Left hindlimb (tissue), 1 donor: ENCODE data around the gene GAGE10.
"Not testable (repeated sequence)": the region's sequence is repeated elsewhere in the genome, so short reads cannot be mapped to it uniquely, and the experiment has no call there.

Experiments
- DNase-seq: peaks from one replicate; pipeline ENCODE4 v3.0.0-alpha.2; 2018

The GAGE10 gene

GRCh38 chrX:49276671-49277534 is 26.5 kb upstream of the GAGE10 start:
- no peak for DNase-seq

GRCh38 chrX:49277535-49277830 is 26.0 kb upstream of the GAGE10 start:
- DNase-seq: no peak

- no peak for DNase-seq
Observed at GRCh38 chrX:49278081-49278480, 25.4 kb upstream of the GAGE10 start.

GRCh38 chrX:49282647-49283011 is 20.8 kb upstream of the GAGE10 start:
- peak; percentile 36 for DNase-seq

- no peak for DNase-seq
Observed at GRCh38 chrX:49284212-49284611, 19.2 kb upstream of the GAGE10 start.

GRCh38 chrX:49286136-49286535 is 17.3 kb upstream of the GAGE10 start:
- DNase-seq: no peak

GRCh38 chrX:49286581-49286980 is 16.9 kb upstream of the GAGE10 start:
- DNase-seq: no peak

GRCh38 chrX:49287665-49288064 is 15.8 kb upstream of the GAGE10 start:
- no peak for DNase-seq

- no peak for DNase-seq
Observed at GRCh38 chrX:49290215-49290614, 13.2 kb upstream of the GAGE10 start.

- no peak for DNase-seq
Observed at GRCh38 chrX:49291615-49292337, 11.7 kb upstream of the GAGE10 start.

- DNase-seq: no peak
Observed at GRCh38 chrX:49292400-49293362, 10.8 kb upstream of the GAGE10 start.

GRCh38 chrX:49299293-49299692 is 4.2 kb upstream of the GAGE10 start:
- not testable (repeated sequence) for DNase-seq

GRCh38 chrX:49300703-49301102 is 2.7 kb upstream of the GAGE10 start:
- DNase-seq: no peak

- not testable (repeated sequence) for DNase-seq
Observed at GRCh38 chrX:49307775-49308174, 4.3 kb downstream of the GAGE10 start.

GRCh38 chrX:49308604-49309269 is 5.3 kb downstream of the GAGE10 start:
- no peak for DNase-seq

- DNase-seq: no peak
Observed at GRCh38 chrX:49309401-49309981, 6.0 kb downstream of the GAGE10 start.

- no peak for DNase-seq
Observed at GRCh38 chrX:49310371-49310770, 6.9 kb downstream of the GAGE10 start.

- DNase-seq: no peak
Observed at GRCh38 chrX:49312176-49312575, 8.7 kb downstream of the GAGE10 start.

- DNase-seq: no peak
Observed at GRCh38 chrX:49316085-49316484, 12.6 kb downstream of the GAGE10 start.

- DNase-seq: not testable (repeated sequence)
Observed at GRCh38 chrX:49321737-49322136, 18.3 kb downstream of the GAGE10 start, which contains the start of gene GAGE12J. Gene GAGE12J (plus strand): TSS chrX:49322037. CDS start chrX:49323194, 1,157 bp downstream.

GRCh38 chrX:49322266-49322665 is 18.8 kb downstream of the GAGE10 start:
- DNase-seq: not testable (repeated sequence)

GRCh38 chrX:49323735-49324134 is 20.3 kb downstream of the GAGE10 start:
- not testable (repeated sequence) for DNase-seq
